ENCODE measurements around the gene USO1.

GRCh38 chr4:75822416-75822815 is 98.0 kb downstream of the USO1 start:
- TF ChIP-seq CTCF (IDR thresholded peaks at IDR 0.05; ENCODE audit: extremely low read depth in 1 of 2, insufficient read depth in 1 of 2, low read depth in 1 of 2, low read length in 2 of 2): no peak
- TF ChIP-seq POLR2AphosphoS5 (IDR thresholded peaks at IDR 0.05; ENCODE audit: insufficient read depth, low read depth, low read length): no peak
- TF ChIP-seq, protein P1, sequence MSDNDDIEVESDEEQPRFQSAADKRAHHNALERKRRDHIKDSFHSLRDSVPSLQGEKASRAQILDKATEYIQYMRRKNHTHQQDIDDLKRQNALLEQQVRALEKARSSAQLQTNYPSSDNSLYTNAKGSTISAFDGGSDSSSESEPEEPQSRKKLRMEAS (IDR thresholded peaks at IDR 0.05; ENCODE audit: insufficient read depth, insufficient read length): no peak
- TF ChIP-seq POLR2A (IDR thresholded peaks at IDR 0.05; ENCODE audit: low read depth, low read length): no peak
- no peak for TF ChIP-seq GATA2 (IDR thresholded peaks at IDR 0.05; ENCODE audit: insufficient read depth, insufficient read length, low read depth, low read length)
- TF ChIP-seq EZH2 (IDR thresholded peaks at IDR 0.05; ENCODE audit: borderline replicate concordance, low read depth, low read length, severe bottlenecking): no peak
